Smooth muscle cell (in vitro differentiated cells): ENCODE results near the gene AGBL4. TPM values are rescaled to one million over a fixed set of nuclear protein-coding genes. Genes with fewer than 3 reads are reported as not detected.

Source experiments
- DNase-seq: peaks from one replicate; lab custom pipeline; 2025; ENCODE audit not compliant: unreplicated experiment; lab: John Stamatoyannopoulos, UW
- H2AFZ ChIP-seq: fragments of 200-600 bp; sonication (generic); 2 replicates; pipeline ENCODE4 v1.6.0; 2016; ENCODE audit warnings: antibody characterized with exemption, low read depth, mild to moderate bottlenecking
- H3F3A ChIP-seq: fragments of 200-600 bp; sonication (generic); 2 replicates; pipeline ENCODE4 v1.6.0; 2017; ENCODE audit warnings: antibody characterized with exemption, low read depth
- H3K27ac ChIP-seq: fragments of 200-600 bp; sonication (generic); 2 replicates; pipeline ENCODE4 v1.5.1; 2016; ENCODE audit warnings: low read depth, mild to moderate bottlenecking
- H3K27me3 ChIP-seq: fragments of 200-600 bp; sonication (generic); 2 replicates; pipeline ENCODE4 v1.6.1; 2016; ENCODE audit warnings: low read depth, mild to moderate bottlenecking
- H3K36me3 ChIP-seq: fragments of 200-600 bp; sonication (generic); 2 replicates; pipeline ENCODE4 v1.5.1; 2016; ENCODE audit warnings: low read depth
- H3K4me1 ChIP-seq: fragments of 200-600 bp; sonication (generic); 2 replicates; pipeline ENCODE4 v1.5.1; 2016; ENCODE audit warnings: low read depth
- H3K4me2 ChIP-seq: fragments of 200-600 bp; sonication (generic); 2 replicates; pipeline ENCODE4 v1.6.0; 2016; ENCODE audit warnings: mild to moderate bottlenecking
- H3K4me3 ChIP-seq: fragments of 200-600 bp; sonication (generic); 2 replicates; pipeline ENCODE4 v1.5.1; 2016; ENCODE audit warnings: mild to moderate bottlenecking
- H3K79me2 ChIP-seq: fragments of 200-600 bp; sonication (generic); 2 replicates; pipeline ENCODE4 v1.6.0; 2016; ENCODE audit warnings: low read depth, mild to moderate bottlenecking
- H3K9ac ChIP-seq: fragments of 200-600 bp; sonication (generic); 2 replicates; pipeline ENCODE4 v1.6.0; 2016; ENCODE audit warnings: low read depth
- H3K9me3 ChIP-seq: fragments of 200-600 bp; sonication (generic); replicated peaks from 2 replicates; pipeline ENCODE4 v1.5.1; 2016; ENCODE audit warnings: low read depth
- H4K20me1 ChIP-seq: fragments of 200-600 bp; sonication (generic); 2 replicates; pipeline ENCODE4 v1.6.0; 2016; ENCODE audit warnings: low read depth
- CTCF ChIP-seq: fragments of 200-600 bp; sonication (generic); IDR thresholded peaks from 2 replicates; pipeline ENCODE4 v1.5.1; 2017; ENCODE audit warnings: borderline replicate concordance, mild to moderate bottlenecking, antibody characterized with exemption; ENCODE audit not compliant: insufficient read depth, poor library complexity, severe bottlenecking
- WGBS: methylation state at CpG from one replicate; pipeline ENCODE4 v1.1.7; 2016; ENCODE audit warnings: low lambda C conversion rate; 5-methylcytosine and 5-hydroxymethylcytosine counted together
- polyA plus RNA-seq: library from polyadenylated mRNA; unstranded; fragments of >200 nt; fragmentation: Nextera tagmentation; extraction: Ambion mirVana; gene quantifications from 2 replicates; pipeline ENCODE4 v1.2.1, GENCODE V29; 2016
- total RNA-seq: library from RNA; depleted of rRNA; stranded (reverse); fragments of >200 nt; gene quantifications from 2 replicates; pipeline ENCODE4 v1.2.3, GENCODE V29; 2014

Gene AGBL4
- total and polyA plus RNA-seq, 2 experiments from 2014 or later, result 0.29 TPM; not detected in 1

DNA sequence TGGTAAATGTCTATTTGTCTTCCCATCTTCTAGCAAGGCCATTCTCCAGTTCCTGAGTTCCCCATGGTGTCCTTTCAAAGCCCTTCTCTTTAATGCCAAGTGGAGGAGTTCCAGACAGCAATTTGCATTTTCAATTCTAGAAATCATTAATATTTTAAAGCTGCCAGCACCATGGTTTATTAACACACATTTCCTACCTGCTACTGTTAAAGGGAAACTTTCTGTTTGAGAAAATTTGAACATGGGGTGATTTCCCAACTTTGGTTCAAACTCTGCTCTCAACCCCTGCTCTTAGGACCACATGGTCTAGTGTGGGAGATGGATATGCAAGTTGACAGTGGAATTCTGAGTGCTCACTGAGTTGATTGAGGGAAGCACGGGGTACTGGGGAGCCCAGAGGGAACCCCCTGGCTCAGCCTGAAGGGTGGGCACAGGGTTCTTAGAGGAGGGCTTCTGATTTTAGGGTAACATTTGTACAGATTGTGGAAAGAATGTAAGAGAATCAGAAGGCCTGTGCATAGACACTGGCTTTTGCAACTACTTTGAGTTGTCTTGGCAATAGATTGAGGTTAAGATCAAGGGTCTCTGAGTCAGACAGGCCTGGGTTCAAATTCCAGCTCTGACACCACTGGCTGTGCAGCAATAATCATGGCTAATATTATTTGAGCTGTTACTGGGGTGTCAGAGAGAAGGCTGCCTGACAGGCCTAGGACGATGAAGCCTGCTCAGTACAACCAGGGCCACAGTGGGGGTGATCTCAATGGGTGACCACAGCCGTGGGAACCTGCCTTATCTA lies 1344.8 kb downstream of the AGBL4 start:
- DNase-seq, result no peak
- Histone ChIP-seq H3K36me3 (no peaks in the 10 kb centered on the region), H2AFZ (no peak overlapping the region), H3K4me1 (no peaks in the 10 kb centered on the region), H3K27ac (no peak overlapping the region), H3K9ac (no peak overlapping the region), H3F3A (no peaks in the 10 kb centered on the region), H4K20me1 (no peaks in the 10 kb centered on the region), H3K9me3 (no peaks in the 10 kb centered on the region), H3K4me3 (no peak overlapping the region), H3K79me2 (no peaks in the 10 kb centered on the region), H3K4me2 (no peak overlapping the region), H3K27me3 (peaks cover 3% of the 10 kb centered on the region)
- WGBS, result 90% methylated on average over 3 of the region's 3 CpGs
- no peak for TF ChIP-seq CTCF

DNA sequence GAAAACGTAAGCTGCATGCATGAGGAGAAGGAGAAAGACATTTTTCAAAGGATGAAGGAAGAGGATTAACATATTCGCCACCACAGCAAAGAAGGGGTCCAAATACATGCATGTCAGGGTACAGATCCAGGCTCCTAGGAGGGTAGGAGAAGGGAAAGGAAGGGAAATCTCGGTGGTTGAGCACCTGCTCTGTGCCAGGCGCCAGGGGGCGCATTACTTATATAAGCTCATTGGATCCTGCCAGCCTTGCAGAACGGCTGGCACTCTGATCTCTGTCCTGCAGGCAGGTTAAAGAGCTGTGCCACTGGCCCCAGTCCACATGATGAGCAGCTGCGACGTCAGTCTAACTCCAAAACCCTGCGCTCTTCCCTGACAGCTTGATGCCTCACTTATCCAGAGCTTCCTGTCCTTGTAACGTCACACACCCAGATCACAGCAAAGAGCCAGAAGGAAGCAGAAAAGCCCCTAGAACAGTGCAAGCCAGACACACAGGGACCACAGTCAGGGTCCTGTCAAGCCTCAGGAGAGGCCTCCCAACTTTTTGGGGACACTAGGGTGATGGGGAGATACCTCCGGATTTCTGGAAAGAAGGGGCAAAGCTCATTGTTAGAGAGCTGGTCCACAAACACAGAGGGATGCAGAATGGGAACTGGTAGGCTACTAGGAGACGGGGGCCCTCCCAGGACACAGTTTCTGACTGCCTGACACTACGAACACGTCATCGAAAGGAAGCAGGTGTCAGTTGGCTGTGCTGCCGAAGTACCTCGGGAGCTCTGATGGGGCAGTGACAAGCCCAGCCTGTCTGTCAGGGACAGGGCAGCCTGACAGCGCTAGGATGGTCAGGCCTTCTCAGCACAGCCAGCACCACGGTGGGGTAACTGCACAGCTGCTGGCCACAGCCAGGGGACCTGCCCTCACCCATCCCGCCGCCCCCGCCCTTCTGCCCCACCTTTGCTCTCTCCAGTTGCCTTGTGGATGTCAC lies 1346.2 kb downstream of the AGBL4 start:
- WGBS, result 56% methylated on average over 22 of the region's 22 CpGs
- H3K4me1 ChIP-seq, result no peaks in the 10 kb centered on the region
- no peaks in the 10 kb centered on the region for H3K36me3 ChIP-seq
- no peaks in the 10 kb centered on the region for H3F3A ChIP-seq
- H2AFZ ChIP-seq, result no peak overlapping the region
- no peak overlapping the region for H3K9ac ChIP-seq
- no peak overlapping the region for H3K4me3 ChIP-seq
- H3K4me2 ChIP-seq, result no peak overlapping the region
- H3K9me3 ChIP-seq, result no peaks in the 10 kb centered on the region
- H3K79me2 ChIP-seq, result no peaks in the 10 kb centered on the region
- H4K20me1 ChIP-seq, result no peaks in the 10 kb centered on the region
- H3K27me3 ChIP-seq, result peaks cover 3% of the 10 kb centered on the region
- peak; percentile 62 for TF ChIP-seq CTCF
- DNase-seq, result peak; percentile 8
- no peak overlapping the region for H3K27ac ChIP-seq

DNA sequence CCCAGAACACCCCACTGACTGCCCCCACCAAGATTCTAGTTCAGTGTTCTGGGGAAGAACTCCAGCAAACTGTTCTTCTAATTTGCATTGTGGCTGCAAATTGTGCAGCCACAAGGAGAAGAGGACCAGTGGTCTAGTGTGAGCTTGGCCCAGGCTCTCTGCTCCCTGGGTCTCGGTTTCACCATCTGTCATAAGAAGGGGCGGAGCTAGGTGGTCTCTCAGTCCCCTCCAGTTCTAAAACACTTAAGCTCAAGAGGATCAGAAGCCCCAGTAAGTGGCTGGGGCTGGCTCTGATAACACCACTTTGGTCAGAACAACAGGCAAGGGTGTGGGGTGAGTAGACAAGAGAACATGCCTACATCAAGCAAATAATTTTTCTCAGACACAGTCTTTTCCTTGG lies 1346.9 kb downstream of the AGBL4 start:
- no peaks in the 10 kb centered on the region for H3K79me2 ChIP-seq
- WGBS, result 57% methylated on average over 2 of the region's 2 CpGs
- no peaks in the 10 kb centered on the region for H3F3A ChIP-seq
- no peaks in the 10 kb centered on the region for H4K20me1 ChIP-seq
- H3K4me2 ChIP-seq, result no peak overlapping the region
- no peak for TF ChIP-seq CTCF
- H3K9me3 ChIP-seq, result no peaks in the 10 kb centered on the region
- H3K36me3 ChIP-seq, result no peaks in the 10 kb centered on the region
- H3K27me3 ChIP-seq, result peaks cover 7% of the 10 kb centered on the region
- no peak overlapping the region for H3K9ac ChIP-seq
- no peaks in the 10 kb centered on the region for H3K4me1 ChIP-seq
- H3K4me3 ChIP-seq, result no peak overlapping the region
- H3K27ac ChIP-seq, result no peak overlapping the region
- no peak for DNase-seq
- H2AFZ ChIP-seq, result no peak overlapping the region
